Cardiac fibroblast (primary cell): Measurements from ENCODE around the gene OR2T6.
A peak's percentile ranks its signal among the peaks of the same experiment; 100 is the strongest.

Source experiments
- DNase-seq, 2 donors: peaks; one replicate each; pipeline versions ENCODE4 v3.0.0 to v3.0.0-alpha.2; 2010; ENCODE audit warnings: low read depth in 2 of 2
- H3K4me3 ChIP-seq, 2 donors: replicated peaks in 1 of 2; 1 replicate in 1 of 2; 2 replicates in 1 of 2; pipeline ENCODE4 v1.5.1; 2011; ENCODE audit warnings: low read depth in 2 of 2, low read length in 2 of 2, mild to moderate bottlenecking in 2 of 2, moderate library complexity in 1 of 2
- CTCF ChIP-seq: IDR thresholded peaks from one replicate; pipeline ENCODE4 v1.5.1; 2011; ENCODE audit warnings: low read depth, mild to moderate bottlenecking, low read length, inconsistent platforms

The OR2T6 gene

GRCh38 chr1:248373761-248374160, 1.8 kb upstream of the OR2T6 start:
- no peak for TF ChIP-seq CTCF
- H3K4me3 ChIP-seq: no peak overlapping the region
- DNase-seq: no peak

- no peak overlapping the region for H3K4me3 ChIP-seq
- no peak for TF ChIP-seq CTCF
- no peak for DNase-seq
Measured at GRCh38 chr1:248376916-248377315, 1.4 kb downstream of the OR2T6 start.

- no peak for TF ChIP-seq CTCF
- H3K4me3 ChIP-seq: no peak overlapping the region
- no peak for DNase-seq
Measured at GRCh38 chr1:248380854-248381253, 5.3 kb downstream of the OR2T6 start.

GRCh38 chr1:248388426-248388825, 12.9 kb downstream of the OR2T6 start:
- TF ChIP-seq CTCF: no peak
- H3K4me3 ChIP-seq: no peak overlapping the region
- DNase-seq: no peak

- no peak overlapping the region for H3K4me3 ChIP-seq
- no peak for DNase-seq
- no peak for TF ChIP-seq CTCF
Measured at GRCh38 chr1:248393050-248393449, 17.5 kb downstream of the OR2T6 start.

GRCh38 chr1:248402748-248403147, 27.2 kb downstream of the OR2T6 start, which contains the start of gene OR2T1:
Gene OR2T1 (plus strand): TSS chr1:248403048. CDS start chr1:248406148, 3,100 bp downstream.
- no peak for DNase-seq
- TF ChIP-seq CTCF: no peak
- no peak within 1 kb of the TSS for H3K4me3 ChIP-seq

- DNase-seq: peak; percentile 0 to 1
- TF ChIP-seq CTCF: no peak
- no peak overlapping the region for H3K4me3 ChIP-seq
Measured at GRCh38 chr1:248404024-248404423, 28.5 kb downstream of the OR2T6 start.
